CD4-positive, alpha-beta T cell treated with Interleukin-10 for 1 hour (primary cell): ENCODE results near the gene SLC9A4.

Source experiments
- DNase-seq: peaks from one replicate; pipeline ENCODE4 v3.0.0-alpha.2; 2020

Gene SLC9A4

GRCh38 chr2:102455061-102455670, 17.9 kb upstream of the SLC9A4 start:
- no peak for DNase-seq

DNA sequence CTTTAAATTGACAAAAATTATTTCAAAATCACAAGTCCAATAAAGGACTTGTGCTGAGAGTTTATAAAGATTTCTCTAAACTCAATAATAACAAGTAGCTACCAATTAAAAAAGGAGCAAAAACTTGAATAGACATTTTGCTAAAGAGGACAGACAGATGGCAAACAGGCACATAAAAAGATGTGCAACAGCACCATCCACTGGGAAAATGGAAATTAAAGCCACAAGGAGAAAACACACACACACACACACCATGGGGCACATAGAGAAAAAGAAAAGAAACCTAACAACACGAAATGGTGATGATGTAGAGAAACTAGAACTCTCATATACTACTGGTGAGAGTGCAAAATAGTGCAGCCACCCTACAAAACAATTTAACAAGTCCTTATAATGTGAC, 12.6 kb upstream of the SLC9A4 start:
- DNase-seq, result no peak

GRCh38 chr2:102461188-102461587, 11.8 kb upstream of the SLC9A4 start:
- DNase-seq, result no peak

GRCh38 chr2:102463160-102463559, 9.9 kb upstream of the SLC9A4 start:
- no peak for DNase-seq

DNA sequence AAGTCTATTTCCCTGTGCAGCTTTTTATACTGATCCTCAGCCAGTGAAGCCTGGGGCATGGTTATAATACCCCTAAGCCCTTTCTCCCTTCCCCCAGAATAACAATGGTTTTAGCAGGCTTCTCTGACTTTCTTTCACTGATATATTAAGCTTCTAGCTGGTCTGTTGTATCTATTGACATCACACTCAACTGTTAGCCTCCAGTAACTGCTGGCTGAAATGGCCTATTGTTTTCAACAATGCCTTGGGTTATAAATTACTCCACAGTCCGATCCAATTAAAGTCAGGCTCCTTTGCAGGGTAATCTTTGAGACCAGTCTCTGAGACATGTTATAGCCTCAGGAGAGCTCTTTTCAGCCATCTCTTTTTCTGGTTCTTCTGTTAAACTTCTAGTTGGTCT, 2.9 kb upstream of the SLC9A4 start:
- DNase-seq, result no peak

DNA sequence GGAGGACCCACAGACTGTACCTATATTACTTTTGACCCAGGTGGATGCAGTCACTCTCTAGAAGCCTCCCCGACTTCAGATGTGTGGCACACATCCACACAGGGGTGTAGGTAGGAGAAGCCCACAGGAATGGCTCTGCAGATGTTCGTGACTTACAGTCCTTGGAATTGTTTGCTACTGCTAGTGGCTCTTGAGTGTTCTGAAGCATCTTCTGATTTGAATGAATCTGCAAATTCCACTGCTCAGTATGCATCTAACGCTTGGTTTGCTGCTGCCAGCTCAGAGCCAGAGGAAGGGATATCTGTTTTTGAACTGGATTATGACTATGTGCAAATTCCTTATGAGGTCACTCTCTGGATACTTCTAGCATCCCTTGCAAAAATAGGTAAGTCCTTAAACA, 605 bp downstream of the SLC9A4 start:
- DNase-seq, result no peak

DNA sequence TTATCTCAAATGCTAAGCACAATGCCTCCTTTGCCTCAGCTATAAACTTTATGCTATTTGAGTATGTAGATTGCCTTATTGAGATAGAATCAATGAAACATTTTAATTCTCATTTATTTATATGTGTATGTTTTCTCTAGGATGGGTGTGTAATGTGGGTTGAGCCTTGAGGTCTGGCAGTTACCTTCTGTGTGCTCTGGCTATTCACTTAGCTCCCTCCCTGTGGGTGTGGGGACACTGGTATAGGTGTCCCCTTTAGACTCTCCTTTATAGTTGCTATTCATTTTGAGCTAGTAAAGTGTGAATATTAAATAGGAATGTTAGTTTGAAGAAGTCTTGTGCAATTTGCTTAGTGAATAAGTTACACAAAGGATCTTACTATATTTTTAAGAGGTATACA, 1.8 kb downstream of the SLC9A4 start:
- DNase-seq, result no peak

DNA sequence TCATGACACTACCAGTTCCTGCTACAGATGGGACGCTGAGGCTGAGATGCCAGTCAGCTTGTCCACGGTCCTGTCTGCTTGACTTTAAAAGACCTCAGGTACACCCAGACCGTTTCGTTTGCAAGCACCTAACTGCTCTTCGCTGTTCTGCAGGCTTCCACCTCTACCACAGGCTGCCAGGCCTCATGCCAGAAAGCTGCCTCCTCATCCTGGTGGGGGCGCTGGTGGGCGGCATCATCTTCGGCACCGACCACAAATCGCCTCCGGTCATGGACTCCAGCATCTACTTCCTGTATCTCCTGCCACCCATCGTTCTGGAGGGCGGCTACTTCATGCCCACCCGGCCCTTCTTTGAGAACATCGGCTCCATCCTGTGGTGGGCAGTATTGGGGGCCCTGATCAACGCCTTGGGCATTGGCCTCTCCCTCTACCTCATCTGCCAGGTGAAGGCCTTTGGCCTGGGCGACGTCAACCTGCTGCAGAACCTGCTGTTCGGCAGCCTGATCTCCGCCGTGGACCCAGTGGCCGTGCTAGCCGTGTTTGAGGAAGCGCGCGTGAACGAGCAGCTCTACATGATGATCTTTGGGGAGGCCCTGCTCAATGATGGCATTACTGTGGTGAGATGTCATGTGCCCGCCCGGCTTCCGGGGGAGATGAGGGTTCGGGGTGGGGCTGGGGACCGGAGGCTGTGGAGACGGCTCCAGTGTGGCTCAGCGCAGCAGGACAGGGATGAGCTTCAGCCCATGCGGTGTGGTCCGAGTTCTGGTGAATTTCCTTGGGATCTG, 5.9 kb downstream of the SLC9A4 start:
- no peak for DNase-seq

GRCh38 chr2:102480285-102481195, 7.5 kb downstream of the SLC9A4 start:
- no peak for DNase-seq

DNA sequence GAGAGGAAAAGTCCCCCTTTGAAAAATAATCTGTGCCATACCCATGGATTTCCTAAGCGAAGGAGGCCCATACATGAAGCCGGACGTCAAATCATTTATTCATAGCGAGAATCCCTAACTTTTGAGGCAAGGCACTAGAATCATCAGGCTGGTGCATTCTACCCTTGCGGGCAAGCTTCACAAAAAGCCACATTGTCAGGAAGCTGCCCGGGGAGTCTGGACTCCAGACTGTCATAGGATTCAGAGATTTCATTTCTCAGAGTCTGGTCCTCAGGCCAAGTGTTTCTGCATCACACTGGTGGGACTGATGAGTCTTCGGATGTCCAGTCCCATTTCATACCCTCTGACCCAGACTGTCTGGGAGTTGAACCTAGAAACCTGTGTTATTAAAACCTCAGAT, 8.9 kb downstream of the SLC9A4 start:
- no peak for DNase-seq

DNA sequence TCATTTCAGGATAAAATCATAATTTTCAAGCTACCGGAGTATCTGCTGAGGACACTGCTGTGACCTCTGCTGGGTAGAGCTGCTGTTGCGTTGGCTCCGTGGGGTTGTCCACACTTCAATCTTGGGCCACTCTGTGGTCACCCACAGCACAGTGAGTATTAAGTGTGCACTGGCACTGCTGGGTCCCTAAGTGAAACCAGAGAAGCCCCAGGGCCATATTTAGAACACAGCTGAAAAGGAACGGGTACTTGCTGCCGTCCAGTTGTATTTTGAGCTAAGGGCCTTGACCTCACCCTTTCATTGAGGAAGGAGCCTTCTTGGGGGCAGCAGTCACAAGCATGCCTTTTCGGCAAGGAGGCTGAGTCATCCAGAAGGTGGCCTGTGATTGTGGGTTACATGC, 10.1 kb downstream of the SLC9A4 start:
- no peak for DNase-seq

DNA sequence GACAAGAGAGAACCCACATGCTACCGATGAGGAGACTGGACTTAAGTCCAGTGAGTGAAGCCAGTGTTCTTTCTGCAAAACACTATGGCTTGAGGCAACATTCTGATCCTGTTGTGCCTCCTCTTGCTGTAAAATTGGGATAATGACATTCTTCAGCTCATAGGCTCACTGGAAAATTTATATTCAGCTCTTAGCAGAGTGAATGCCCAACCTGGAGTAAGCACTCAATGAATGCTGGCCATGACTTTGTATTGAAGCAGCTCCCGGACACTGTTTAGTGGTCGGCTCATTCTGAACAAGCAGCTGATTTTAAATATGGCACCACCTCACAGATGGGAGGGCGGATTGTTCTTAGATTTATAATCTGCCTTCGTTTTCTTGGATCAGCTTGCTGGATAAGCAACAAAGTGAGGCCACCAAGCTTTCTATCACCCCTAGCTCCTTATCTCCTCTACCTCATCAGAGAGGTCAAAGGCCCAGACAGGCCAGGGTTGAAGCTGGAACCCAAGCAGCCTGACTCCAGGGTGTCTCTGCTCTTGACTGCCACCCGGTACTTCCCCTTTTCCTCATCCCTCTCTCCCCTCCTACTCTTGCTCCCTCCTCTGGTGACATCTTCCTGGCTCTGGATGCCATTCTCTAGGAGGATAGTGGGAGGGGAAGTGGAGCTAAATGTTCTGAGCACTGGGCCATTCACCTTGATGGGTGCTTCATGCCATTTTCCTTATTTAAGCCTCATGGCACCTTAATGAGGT, 11.5 kb downstream of the SLC9A4 start:
- DNase-seq, result no peak

DNA sequence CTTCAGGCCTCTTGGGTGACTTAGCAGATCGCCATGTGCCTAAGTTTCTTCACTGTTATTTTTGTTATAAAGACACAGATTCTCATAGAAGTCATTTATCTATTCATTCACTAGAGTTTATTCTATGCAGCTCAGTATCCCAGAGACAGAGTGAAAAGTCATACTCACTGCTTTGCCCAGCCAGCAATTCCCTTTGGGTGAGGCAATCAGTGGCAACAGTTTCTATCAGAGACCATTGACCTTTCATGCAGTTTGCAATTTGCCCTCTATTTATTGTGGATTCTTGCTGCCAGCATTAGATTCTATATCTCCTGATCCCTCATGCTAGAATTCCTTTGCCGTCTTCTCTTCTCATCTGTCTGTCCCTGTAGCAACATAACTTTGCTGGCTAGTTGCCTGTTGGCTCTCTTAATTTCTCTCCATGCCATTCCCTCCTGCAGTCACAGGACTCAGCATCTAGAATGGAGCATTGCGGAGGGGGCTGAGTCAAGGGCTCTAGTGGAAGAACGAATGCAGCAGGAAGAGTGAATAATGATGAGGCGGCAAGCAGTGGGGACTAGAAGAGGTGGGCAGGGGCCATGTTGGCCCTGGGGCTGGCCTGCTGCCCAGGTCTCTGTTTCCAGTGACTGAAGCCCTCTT, 12.2 kb downstream of the SLC9A4 start:
- DNase-seq, result no peak

DNA sequence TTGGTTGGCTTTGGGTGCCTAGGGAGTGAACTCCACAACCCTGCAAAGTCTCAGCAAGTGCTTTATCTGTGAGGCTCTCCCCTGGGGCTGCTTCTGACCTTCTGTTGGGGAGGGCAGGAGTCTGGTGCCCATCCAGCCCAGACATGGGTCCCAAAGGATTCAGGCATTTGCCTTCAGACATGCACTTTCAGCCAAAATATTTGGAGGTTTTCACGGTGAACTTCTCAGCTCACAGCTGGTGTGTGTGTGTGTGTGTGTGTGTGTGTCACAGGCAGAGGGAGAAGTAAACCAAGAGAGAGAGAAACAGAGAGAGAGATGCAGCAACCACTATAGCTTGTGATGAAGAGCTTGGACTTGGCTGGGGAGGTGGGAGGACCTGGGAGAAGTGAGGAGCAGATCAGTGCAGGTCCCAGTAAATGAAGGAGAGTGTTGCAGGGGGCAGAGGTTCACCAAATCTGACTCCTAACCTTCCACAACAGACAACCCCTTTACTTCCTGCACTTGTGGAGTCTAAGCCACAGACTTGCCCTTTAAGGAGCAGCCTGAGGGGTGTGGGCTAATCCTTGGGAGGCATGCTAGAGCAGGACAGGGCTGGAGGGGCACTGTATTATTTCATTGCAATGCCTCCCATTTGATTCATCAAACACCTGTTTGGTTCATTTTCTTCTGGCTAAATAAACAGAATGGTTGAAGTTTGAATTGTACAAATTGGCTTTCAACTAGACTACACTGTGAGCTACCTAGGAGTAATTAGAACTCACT, 14.1 kb downstream of the SLC9A4 start:
- no peak for DNase-seq

- no peak for DNase-seq
Observed at GRCh38 chr2:102487761-102488462, 14.9 kb downstream of the SLC9A4 start.

- no peak for DNase-seq
Observed at GRCh38 chr2:102489646-102490045, 16.6 kb downstream of the SLC9A4 start.

DNA sequence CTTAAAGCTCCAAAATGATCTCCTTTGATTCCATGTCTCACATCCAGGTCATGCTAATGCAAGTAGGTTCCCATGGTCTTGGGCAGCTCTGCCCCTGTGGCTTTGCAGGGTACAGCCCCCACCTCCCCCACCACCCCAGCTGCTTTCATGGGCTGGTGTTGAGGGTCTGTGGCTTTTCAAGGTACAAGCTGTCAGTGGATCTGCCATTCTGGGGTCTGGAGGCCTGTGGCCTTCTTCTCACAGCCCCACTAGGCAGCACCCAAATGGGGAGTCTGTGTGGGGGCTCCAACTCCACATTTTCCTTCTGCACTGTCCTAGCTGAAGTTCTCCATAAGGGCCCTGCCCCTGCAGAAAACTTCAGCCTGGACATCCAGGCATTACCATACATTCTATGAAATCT, 19.0 kb downstream of the SLC9A4 start:
- DNase-seq, result no peak

DNA sequence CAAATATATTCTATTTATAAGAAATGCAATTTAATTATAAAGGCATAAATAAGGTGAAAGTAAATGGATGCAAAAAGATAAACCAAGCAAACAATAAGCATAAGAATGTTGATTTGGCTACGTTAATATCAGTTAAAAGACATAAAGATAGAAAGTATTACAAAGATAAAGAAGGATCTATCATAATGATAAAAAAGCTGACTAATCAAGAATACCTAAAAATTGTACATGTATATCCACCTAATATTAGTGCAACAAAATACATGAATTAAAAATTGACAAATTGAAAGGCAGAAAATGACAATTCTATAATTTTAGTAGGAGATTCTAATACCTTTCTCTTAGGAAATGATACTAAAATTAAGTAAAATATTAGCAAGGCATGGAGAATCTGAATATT, 21.5 kb downstream of the SLC9A4 start:
- no peak for DNase-seq

GRCh38 chr2:102498414-102498813, 25.4 kb downstream of the SLC9A4 start:
- no peak for DNase-seq

DNA sequence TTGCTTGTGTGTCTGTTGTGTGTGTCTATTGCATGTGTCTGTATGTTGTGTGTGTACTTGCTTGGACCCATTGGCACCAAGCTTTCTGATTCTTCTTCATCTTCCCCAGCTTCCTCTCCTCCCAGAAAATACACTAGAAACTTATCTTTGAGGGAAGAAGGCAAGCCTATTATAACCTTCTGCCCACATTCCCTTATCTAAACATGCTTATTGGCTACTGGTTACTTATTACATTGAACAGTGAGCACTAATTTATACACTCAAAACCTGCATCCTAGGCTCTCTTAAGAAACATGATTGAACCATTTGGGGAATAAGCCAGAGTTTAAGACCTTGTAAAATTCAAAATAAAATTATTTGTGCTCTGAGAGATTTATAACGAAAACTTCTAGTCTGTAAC, 26.5 kb downstream of the SLC9A4 start:
- DNase-seq, result no peak

- DNase-seq, result no peak
Observed at GRCh38 chr2:102502576-102502975, 29.6 kb downstream of the SLC9A4 start.
